GM12878 (cell line): ENCODE results near the gene PYGB. TPM values are rescaled to one million over a fixed set of nuclear protein-coding genes. Genes with fewer than 3 reads are reported as not detected.

ENCODE experiments used
- ATAC-seq: fragments of 200-7000 bp; cut with Tn5 transposase; 3 replicates; pipeline ENCODE4 v1.9.1; 2020; ENCODE audit warnings: mild to moderate bottlenecking, moderate library complexity
- BruUV-seq: library from RNA; stranded (reverse); fragments of 400-500 nt; replicated peaks from 2 replicates; lab custom pipeline; 2021; lab: Mats Ljungman, UMichigan
- CTCF ChIA-PET: fragments of 300-600 bp; sonication (Branson Sonifier 250); formaldehyde crosslinking; extraction: SDS; loops from one replicate; lab custom pipeline; 2021; ENCODE audit warnings: inconsistent platforms; lab: Yijun Ruan, JAX
- POLR2A ChIA-PET: fragments of 350-600 bp; formaldehyde crosslinking; extraction: SDS; loops from one replicate; lab custom pipeline; 2021; ENCODE audit warnings: inconsistent platforms; lab: Charles Lee
- RAD21 ChIA-PET: fragments of 300-600 bp; sonication (Branson Sonifier 250); formaldehyde crosslinking; loops from one replicate; lab custom pipeline; 2023; ENCODE audit warnings: antibody characterized with exemption; ENCODE audit not compliant: unreplicated experiment; lab: Charles Lee
- SMC1A ChIA-PET: fragments of 300-600 bp; sonication (Branson Sonifier 250); formaldehyde crosslinking; loops from one replicate; lab custom pipeline; 2023; ENCODE audit not compliant: unreplicated experiment, uncharacterized antibody; lab: Charles Lee
- DNase-seq: peaks from one replicate; pipeline ENCODE4 v3.0.0-alpha.2; 2011; ENCODE audit warnings: low read depth, low spot score
- FAIRE-seq: peaks from 3 replicates; lab custom pipeline; 2011; peaks lifted over from hg19 to GRCh38; lab: Jason Lieb, UNC
- H2AFZ ChIP-seq: 2 replicates; pipeline ENCODE4 v1.6.0; 2011; ENCODE audit warnings: low read depth, low read length, control low read depth; ENCODE audit not compliant: control insufficient read depth
- H3K27ac ChIP-seq: 2 replicates; pipeline ENCODE4 v1.5.1; 2011; ENCODE audit warnings: control low read depth; ENCODE audit not compliant: control insufficient read depth, insufficient read depth
- H3K27me3 ChIP-seq, 2 experiments: replicated peaks in 1 of 2; 2 replicates each; pipeline versions ENCODE4 v1.6.0 to v1.6.1; 2011; ENCODE audit warnings: low read length in 1 of 2; ENCODE audit not compliant: control insufficient read depth in 2 of 2, insufficient read depth in 2 of 2
- H3K36me3 ChIP-seq, 2 experiments: 2 replicates each; pipeline ENCODE4 v1.5.1; 2011; ENCODE audit warnings: low read length in 1 of 2; ENCODE audit not compliant: control insufficient read depth in 2 of 2, insufficient read depth in 2 of 2
- H3K4me1 ChIP-seq: 2 replicates; pipeline ENCODE4 v1.6.1; 2011; ENCODE audit warnings: mild to moderate bottlenecking, low read length, moderate library complexity, mixed read lengths; ENCODE audit not compliant: control insufficient read depth, insufficient read depth
- H3K4me2 ChIP-seq: 2 replicates; pipeline ENCODE4 v1.6.0; 2011; ENCODE audit warnings: control low read depth; ENCODE audit not compliant: control insufficient read depth, insufficient read depth
- H3K4me3 ChIP-seq: fragments of 200-600 bp; sonication (generic); 2 replicates; pipeline ENCODE4 v1.5.1; 2016
- H3K79me2 ChIP-seq: 2 replicates; pipeline ENCODE4 v1.6.0; 2011; ENCODE audit warnings: low read length; ENCODE audit not compliant: control insufficient read depth, insufficient read depth
- H3K9ac ChIP-seq: 2 replicates; pipeline ENCODE4 v1.8.0; 2011; ENCODE audit warnings: low read length, control low read depth, mixed read lengths; ENCODE audit not compliant: control insufficient read depth, insufficient read depth
- H3K9me3 ChIP-seq: replicated peaks from 3 replicates; pipeline ENCODE4 v1.5.1; 2011; ENCODE audit warnings: mild to moderate bottlenecking, low read length; ENCODE audit not compliant: control insufficient read depth, insufficient read depth
- H4K20me1 ChIP-seq: 2 replicates; pipeline ENCODE4 v1.6.0; 2011; ENCODE audit not compliant: control insufficient read depth, insufficient read depth
- ELK1 ChIP-seq: IDR thresholded peaks from 2 replicates; pipeline ENCODE4 v1.6.1; 2012; ENCODE audit warnings: low read depth, low read length, improper control_type of control experiment
- JUNB ChIP-seq: IDR thresholded peaks from 2 replicates; pipeline ENCODE4 v1.6.1; 2016; ENCODE audit warnings: antibody characterized with exemption, mild to moderate bottlenecking
- PKNOX1 ChIP-seq: fragments of 450-650 bp; IDR thresholded peaks from 2 replicates; pipeline ENCODE4 v1.6.1; 2016; ENCODE audit warnings: mild to moderate bottlenecking
- RAD21 ChIP-seq: IDR thresholded peaks from 2 replicates; pipeline ENCODE4 v1.6.1; 2011; ENCODE audit warnings: mild to moderate bottlenecking, low read depth, low read length, moderate library complexity; ENCODE audit not compliant: insufficient read depth
- STAT1 ChIP-seq: fragments of 450-650 bp; conservative IDR thresholded peaks from 2 replicates; pipeline ENCODE4 v1.6.1; 2014; ENCODE audit warnings: antibody characterized with exemption, mild to moderate bottlenecking
- WGBS: methylation state at CpG from one replicate; pipeline ENCODE4 v1.1.6; 2016; ENCODE audit warnings: low lambda C conversion rate; ENCODE audit not compliant: insufficient replicate concordance, insufficient coverage; ENCODE audit errors: missing lambda C conversion rate; 5-methylcytosine and 5-hydroxymethylcytosine counted together
- in situ Hi-C: fragments of 300-500 bp; cut with MboI; formaldehyde crosslinking; loops from 9 replicates; pipeline ENCODE4 v1.14.3; 2018; ENCODE audit warnings: mixed read lengths
- intact Hi-C: fragments of 100-400 bp; cut with micrococcal nuclease; formaldehyde crosslinking; loops from one replicate; pipeline ENCODE4 v1.14.2; 2022; ENCODE audit not compliant: unreplicated experiment
- polyA plus RNA-seq, 11 experiments: library from polyadenylated mRNA; depleted of rRNA in 4 of 11; unstranded in 6 of 11; stranded (reverse) in 5 of 11; fragments of >200 nt; fragmentation: Nextera tagmentation in 4 of 11; fragmentation: Illumina TruSeq in 1 of 11; extraction: Ambion mirVana in 4 of 11; extraction: Trizol in 1 of 11; gene quantifications; 1 replicate in 1 of 11; 2 replicates in 10 of 11; pipeline versions ENCODE4 v1.2.1 to v1.2.3, GENCODE V29; 2011 to 2016; ENCODE audit warnings: inconsistent platforms in 2 of 11, missing spikeins in 2 of 11, low read depth in 1 of 11
- total RNA-seq, 4 experiments: library from RNA; depleted of rRNA in 3 of 4; stranded (reverse); fragments of >200 nt in 3 of 4; fragmentation: Illumina TruSeq in 1 of 4; extraction: Trizol in 1 of 4; gene quantifications; 2 replicates each; pipeline versions ENCODE4 v1.2.1 to v1.2.3, GENCODE V29; 2013 to 2021

PYGB gene
- total and polyA plus RNA-seq, 10 of the 15 experiments (the other 5 are each of a cell fraction or from before 2014, with no cell fraction given), result 0.34 to 33.5 (median 21.8) TPM

- Histone ChIP-seq H3K4me3 (no peak overlapping the region), H3K27me3 (no peaks in the 10 kb centered on the region), H3K4me1 (peaks cover 31% of the 10 kb centered on the region), H3K9me3 (no peaks in the 10 kb centered on the region), H3K4me2 (no peak overlapping the region), H3K79me2 (no peaks in the 10 kb centered on the region), H3K27ac (no peak overlapping the region), H4K20me1 (no peaks in the 10 kb centered on the region; the same call in 1 of the 2 replicates), H3K9ac (no peak overlapping the region), H2AFZ (no peak overlapping the region), H3K36me3 (peaks cover 14 to 36% of the 10 kb centered on the region in 2 experiments; a peak in 3 of 4 replicates)
- no peak for TF ChIP-seq PKNOX1
- TF ChIP-seq ELK1, result no peak
- TF ChIP-seq JUNB, result no peak
- TF ChIP-seq RAD21, result no peak
- TF ChIP-seq STAT1, result no peak
- ChIA-PET SMC1A (no interaction called here), CTCF (no interaction called here), POLR2A (no interaction called here), RAD21 (no interaction called here)
- intact Hi-C loops (loop anchor here (5.0 kb wide), 1 partner anchor 289 kb away; no protein-coding TSS in a partner anchor), in situ Hi-C loops (no loop called here)
- no TSS peak for BruUV-seq
- DNase-seq (no peak), ATAC-seq (no peak), FAIRE-seq (no peak)
- WGBS, result 90% methylated on average over 24 of the region's 24 CpGs
These were observed 38.2 kb downstream of the PYGB start for GRCh38 chr20:25285856-25286798.
